Panc1 (cell line): ENCODE data around the gene PIGO. TPM values are rescaled to one million over a fixed set of nuclear protein-coding genes. Genes with fewer than 3 reads are reported as not detected.

ENCODE experiments used
- ATAC-seq: fragments of 200-7000 bp; cut with Tn5 transposase; 2 replicates; pipeline ENCODE4 v1.9.1; 2020; ENCODE audit warnings: mild to moderate bottlenecking, moderate library complexity
- BruUV-seq: library from RNA; stranded (reverse); fragments of 400-500 nt; replicated peaks from 2 replicates; lab custom pipeline; 2021; lab: Mats Ljungman, UMichigan
- CTCF ChIA-PET: fragments of 300-600 bp; sonication (Branson Sonifier 250); formaldehyde crosslinking; loops from one replicate; lab custom pipeline; 2022; ENCODE audit warnings: antibody characterized with exemption; lab: Charles Lee
- POLR2A ChIA-PET: fragments of 300-600 bp; sonication (Branson Sonifier 250); formaldehyde crosslinking; loops from one replicate; lab custom pipeline; 2022; ENCODE audit warnings: antibody characterized with exemption; lab: Charles Lee
- DNase-seq: peaks from one replicate; pipeline ENCODE4 v3.0.0-alpha.2; 2010; ENCODE audit warnings: low read depth, low spot score
- H3K27ac ChIP-seq: 2 replicates; pipeline ENCODE4 v1.5.1; 2011; ENCODE audit warnings: mild to moderate bottlenecking, low read length, inconsistent platforms
- H3K27me3 ChIP-seq: fragments of 200-500 bp; sonication (Bioruptor generic); 2 replicates; pipeline ENCODE4 v1.6.0; 2014; ENCODE audit warnings: low read length, inconsistent platforms; ENCODE audit not compliant: control insufficient read depth, insufficient read depth
- H3K36me3 ChIP-seq: fragments of 200-500 bp; sonication (Bioruptor generic); 2 replicates; pipeline ENCODE4 v1.5.1; 2014; ENCODE audit warnings: inconsistent platforms, mild to moderate bottlenecking, low read length, moderate library complexity; ENCODE audit not compliant: control insufficient read depth, insufficient read depth
- H3K4me1 ChIP-seq: 2 replicates; pipeline ENCODE4 v1.5.1; 2011; ENCODE audit warnings: inconsistent platforms, mild to moderate bottlenecking, low read length, moderate library complexity; ENCODE audit not compliant: control insufficient read depth, insufficient read depth
- H3K4me3 ChIP-seq, 2 experiments: 2 replicates each; pipeline ENCODE4 v1.5.1; 2011 to 2012; ENCODE audit warnings: low read depth in 2 of 2, low read length in 2 of 2, mild to moderate bottlenecking in 2 of 2, inconsistent platforms in 1 of 2, moderate library complexity in 1 of 2
- H3K9me3 ChIP-seq: fragments of 200-500 bp; sonication (Bioruptor generic); 2 replicates; pipeline ENCODE4 v1.5.1; 2014; ENCODE audit warnings: low read depth, mild to moderate bottlenecking, inconsistent platforms, low read length, moderate library complexity; ENCODE audit not compliant: control insufficient read depth, insufficient read depth
- POLR2AphosphoS5 ChIP-seq: IDR thresholded peaks from 2 replicates; pipeline ENCODE4 v1.6.1; 2012; ENCODE audit warnings: mild to moderate bottlenecking, low read depth, low read length, moderate library complexity
- SIN3A ChIP-seq: IDR thresholded peaks from 2 replicates; pipeline ENCODE4 v1.6.1; 2012; ENCODE audit warnings: low read depth, mild to moderate bottlenecking, low read length, moderate library complexity, borderline replicate concordance; ENCODE audit not compliant: insufficient read depth
- TCF7L2 ChIP-seq: IDR thresholded peaks from 2 replicates; pipeline ENCODE4 v1.6.1; 2011; ENCODE audit warnings: mild to moderate bottlenecking, low read depth, low read length, inconsistent platforms
- in situ Hi-C: cut with HindIII; loops from 2 replicates; pipeline ENCODE4 v1.10.0; 2016; ENCODE audit warnings: low sequenced_read_pairs, low pct_unique_long_range_greater_than_20kb
- intact Hi-C: fragments of 100-400 bp; cut with micrococcal nuclease; formaldehyde crosslinking; loops from one replicate; pipeline ENCODE4 v1.10.0; 2022; ENCODE audit not compliant: unreplicated experiment
- total RNA-seq: library from RNA; stranded (reverse); gene quantifications from one replicate; pipeline ENCODE4 v1.2.1, GENCODE V29; 2021; ENCODE audit not compliant: unreplicated experiment
- TF ChIP-seq, protein P1 (sequence below), 2 experiments: IDR thresholded peaks; 2 replicates each; pipeline ENCODE4 v1.6.1; 2011 to 2012; ENCODE audit warnings: low read depth in 2 of 2, control low read depth in 1 of 2, low read length in 1 of 2, mild to moderate bottlenecking in 1 of 2, moderate library complexity in 1 of 2; ENCODE audit not compliant: insufficient read depth in 1 of 2
- TF ChIP-seq, protein P2 (sequence below): fragments of 450-650 bp; IDR thresholded peaks from 2 replicates; pipeline ENCODE4 v1.5.1; 2017; ENCODE audit warnings: mild to moderate bottlenecking

Gene PIGO
- total RNA-seq, 1 experiment from 2014 or later, result 58.7 TPM

DNA sequence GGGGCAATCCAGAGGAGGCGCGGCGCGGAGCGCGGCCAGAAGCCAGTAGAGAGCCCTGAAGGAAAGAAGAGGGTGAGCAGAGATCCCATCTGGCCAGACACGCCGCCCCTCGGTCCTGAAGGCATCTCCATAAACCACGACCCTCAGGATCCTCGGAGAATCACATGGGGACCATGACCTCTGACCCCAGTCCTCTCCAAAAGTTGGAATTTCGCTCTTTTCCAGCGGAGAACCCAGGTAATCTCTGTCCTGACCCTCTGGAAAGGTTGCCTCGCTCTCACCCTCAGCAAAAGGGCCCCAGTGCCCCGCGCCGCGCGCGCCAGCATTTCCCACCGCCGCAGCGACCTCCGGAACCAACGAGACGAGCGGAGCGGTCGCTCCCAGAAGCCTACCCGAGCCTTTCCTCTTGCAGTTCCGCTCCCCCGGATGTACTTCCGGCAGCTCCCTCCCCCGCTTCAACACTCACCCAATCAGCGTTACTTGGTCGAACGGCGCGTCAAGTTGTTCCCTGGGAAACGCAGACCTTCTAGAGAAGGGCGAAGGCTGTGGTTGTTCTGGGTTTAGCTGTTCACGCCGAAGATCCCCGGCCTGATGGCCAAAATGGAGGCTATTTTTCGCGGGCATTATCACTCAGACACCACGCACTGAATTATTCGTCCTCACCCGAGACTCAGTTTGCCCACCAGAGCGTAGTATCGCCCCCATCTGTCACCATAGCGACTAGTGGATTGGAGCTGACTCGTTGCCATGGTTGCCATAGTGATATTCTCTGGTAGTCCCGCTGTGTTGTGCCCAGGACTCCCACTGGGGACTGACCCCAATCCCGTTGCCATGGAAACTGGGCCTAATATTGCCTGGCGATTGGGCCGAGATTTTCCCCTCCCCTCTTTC, 6.6 kb upstream of the PIGO start, which contains the start of gene STOML2:
STOML2 (minus strand) TSS at position 363 of the 891 bp plus-strand sequence; CDS start at position 326, 37 bp downstream.
- H3K36me3 ChIP-seq, result no peaks in the 10 kb centered on the region; the same call in 1 of the 2 replicates
- peak within 1 kb of the TSS; percentile 96 for H3K27ac ChIP-seq
- in situ Hi-C loops (no loop called here), intact Hi-C loops (no loop called here)
- TF ChIP-seq, protein P1, sequence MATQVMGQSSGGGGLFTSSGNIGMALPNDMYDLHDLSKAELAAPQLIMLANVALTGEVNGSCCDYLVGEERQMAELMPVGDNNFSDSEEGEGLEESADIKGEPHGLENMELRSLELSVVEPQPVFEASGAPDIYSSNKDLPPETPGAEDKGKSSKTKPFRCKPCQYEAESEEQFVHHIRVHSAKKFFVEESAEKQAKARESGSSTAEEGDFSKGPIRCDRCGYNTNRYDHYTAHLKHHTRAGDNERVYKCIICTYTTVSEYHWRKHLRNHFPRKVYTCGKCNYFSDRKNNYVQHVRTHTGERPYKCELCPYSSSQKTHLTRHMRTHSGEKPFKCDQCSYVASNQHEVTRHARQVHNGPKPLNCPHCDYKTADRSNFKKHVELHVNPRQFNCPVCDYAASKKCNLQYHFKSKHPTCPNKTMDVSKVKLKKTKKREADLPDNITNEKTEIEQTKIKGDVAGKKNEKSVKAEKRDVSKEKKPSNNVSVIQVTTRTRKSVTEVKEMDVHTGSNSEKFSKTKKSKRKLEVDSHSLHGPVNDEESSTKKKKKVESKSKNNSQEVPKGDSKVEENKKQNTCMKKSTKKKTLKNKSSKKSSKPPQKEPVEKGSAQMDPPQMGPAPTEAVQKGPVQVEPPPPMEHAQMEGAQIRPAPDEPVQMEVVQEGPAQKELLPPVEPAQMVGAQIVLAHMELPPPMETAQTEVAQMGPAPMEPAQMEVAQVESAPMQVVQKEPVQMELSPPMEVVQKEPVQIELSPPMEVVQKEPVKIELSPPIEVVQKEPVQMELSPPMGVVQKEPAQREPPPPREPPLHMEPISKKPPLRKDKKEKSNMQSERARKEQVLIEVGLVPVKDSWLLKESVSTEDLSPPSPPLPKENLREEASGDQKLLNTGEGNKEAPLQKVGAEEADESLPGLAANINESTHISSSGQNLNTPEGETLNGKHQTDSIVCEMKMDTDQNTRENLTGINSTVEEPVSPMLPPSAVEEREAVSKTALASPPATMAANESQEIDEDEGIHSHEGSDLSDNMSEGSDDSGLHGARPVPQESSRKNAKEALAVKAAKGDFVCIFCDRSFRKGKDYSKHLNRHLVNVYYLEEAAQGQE (IDR thresholded peaks at IDR 0.05; ENCODE audit: insufficient read depth in 1 of 2, low read depth in 2 of 2, low read length in 1 of 2), result no peak
- TF ChIP-seq TCF7L2 (peak; percentile 67; the same call in 1 of the 2 replicates), POLR2AphosphoS5 (peak; percentile 96), SIN3A (peak; percentile 99)
- TF ChIP-seq, protein P2, sequence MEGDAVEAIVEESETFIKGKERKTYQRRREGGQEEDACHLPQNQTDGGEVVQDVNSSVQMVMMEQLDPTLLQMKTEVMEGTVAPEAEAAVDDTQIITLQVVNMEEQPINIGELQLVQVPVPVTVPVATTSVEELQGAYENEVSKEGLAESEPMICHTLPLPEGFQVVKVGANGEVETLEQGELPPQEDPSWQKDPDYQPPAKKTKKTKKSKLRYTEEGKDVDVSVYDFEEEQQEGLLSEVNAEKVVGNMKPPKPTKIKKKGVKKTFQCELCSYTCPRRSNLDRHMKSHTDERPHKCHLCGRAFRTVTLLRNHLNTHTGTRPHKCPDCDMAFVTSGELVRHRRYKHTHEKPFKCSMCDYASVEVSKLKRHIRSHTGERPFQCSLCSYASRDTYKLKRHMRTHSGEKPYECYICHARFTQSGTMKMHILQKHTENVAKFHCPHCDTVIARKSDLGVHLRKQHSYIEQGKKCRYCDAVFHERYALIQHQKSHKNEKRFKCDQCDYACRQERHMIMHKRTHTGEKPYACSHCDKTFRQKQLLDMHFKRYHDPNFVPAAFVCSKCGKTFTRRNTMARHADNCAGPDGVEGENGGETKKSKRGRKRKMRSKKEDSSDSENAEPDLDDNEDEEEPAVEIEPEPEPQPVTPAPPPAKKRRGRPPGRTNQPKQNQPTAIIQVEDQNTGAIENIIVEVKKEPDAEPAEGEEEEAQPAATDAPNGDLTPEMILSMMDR, result no peak
- DNase-seq, result peak; percentile 78
- peaks cover 18% of the 10 kb centered on the region for H3K4me1 ChIP-seq
- ChIA-PET POLR2A (interaction anchor here (0.5 to 1.6 kb wide), 10 partner anchors 12 to 421 kb away, joined by 3 to 12 read pairs (median 5); partner anchors contain the start of genes ATOSB, FANCG, UNC13B and VCP), CTCF (interaction anchor here (1.7 kb wide), 1 partner anchor 13 kb away, joined by 4 read pairs; the partner anchor contains the start of gene ATOSB)
- H3K4me3 ChIP-seq, result peak within 1 kb of the TSS; percentile 80 to 97
- TSS peak; percentile 86 for BruUV-seq
- ATAC-seq, result peak; percentile 98
- H3K27me3 ChIP-seq, result no peaks in the 10 kb centered on the region
- no peaks in the 10 kb centered on the region for H3K9me3 ChIP-seq

DNA sequence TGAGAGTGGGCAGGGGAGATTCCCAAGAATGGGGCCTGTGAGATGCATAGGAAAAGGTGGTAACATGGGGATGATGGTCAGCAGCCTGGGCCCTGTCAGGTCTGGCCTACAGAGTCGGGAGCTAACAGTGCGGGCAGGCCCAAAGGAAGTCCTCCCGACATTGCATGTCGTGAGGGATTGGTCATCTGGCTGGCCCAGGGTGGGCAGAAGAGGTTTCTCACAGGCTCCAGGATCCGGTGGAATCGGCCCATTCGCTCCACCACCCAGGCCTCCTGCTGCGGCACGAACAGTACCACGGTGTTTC, 6.0 kb upstream of the PIGO start:
- intact Hi-C loops (no loop called here), in situ Hi-C loops (no loop called here)
- TF ChIP-seq, protein P1 (IDR thresholded peaks at IDR 0.05; ENCODE audit: insufficient read depth in 1 of 2, low read depth in 2 of 2, low read length in 1 of 2), result no peak
- TF ChIP-seq POLR2AphosphoS5, result no peak
- TF ChIP-seq TCF7L2, result no peak
- TF ChIP-seq, protein P2, result no peak
- ChIA-PET POLR2A (interaction anchor here (0.5 to 1.6 kb wide), 7 partner anchors 12 to 366 kb away, joined by 3 to 12 read pairs (median 5); partner anchors contain the start of genes ATOSB, FANCG, UNC13B and VCP), CTCF (interaction anchor here (1.7 kb wide), 1 partner anchor 13 kb away, joined by 4 read pairs; the partner anchor contains the start of gene ATOSB)
- no peaks in the 10 kb centered on the region for H3K9me3 ChIP-seq
- ATAC-seq, result peak; percentile 25
- H3K4me3 ChIP-seq, result peak overlapping the region; percentile 80 to 97
- no TSS peak for BruUV-seq
- no peaks in the 10 kb centered on the region for H3K27me3 ChIP-seq
- peak overlapping the region; percentile 96 for H3K27ac ChIP-seq
- no peak for DNase-seq
- no peaks in the 10 kb centered on the region; the same call in 1 of the 2 replicates for H3K36me3 ChIP-seq
- H3K4me1 ChIP-seq, result peaks cover 18% of the 10 kb centered on the region
